CD14-positive monocyte (primary cell): ENCODE data around the gene NRXN3. TPM values are rescaled to one million over a fixed set of nuclear protein-coding genes. Genes with fewer than 3 reads are reported as not detected.

Source experiments
- DNase-seq, 3 donors: peaks; one replicate each; pipeline ENCODE4 v3.0.0-alpha.2; 2011 to 2022
- H2AFZ ChIP-seq: 2 replicates; pipeline ENCODE4 v1.6.0; 2012; ENCODE audit warnings: mild to moderate bottlenecking, low read depth, low read length, inconsistent platforms; ENCODE audit not compliant: insufficient read depth, poor library complexity, severe bottlenecking
- H3K27ac ChIP-seq, 2 donors: 1 replicate in 1 of 2; 2 replicates in 1 of 2; pipeline ENCODE4 v1.5.1; 2012 to 2013; ENCODE audit warnings: low read length in 2 of 2, control low read depth in 1 of 2, inconsistent platforms in 1 of 2, low read depth in 1 of 2, mild to moderate bottlenecking in 1 of 2
- H3K27me3 ChIP-seq, 2 donors: one replicate each; pipeline versions ENCODE4 v1.6.0 to v1.6.1; 2011 to 2013; ENCODE audit warnings: low read length in 2 of 2; ENCODE audit not compliant: control insufficient read depth in 2 of 2, insufficient read depth in 2 of 2
- H3K36me3 ChIP-seq, 2 donors: replicated peaks in 1 of 2; 1 replicate in 1 of 2; 2 replicates in 1 of 2; pipeline versions ENCODE4 v1.5.1 to v1.6.1; 2012 to 2013; ENCODE audit warnings: low read length in 2 of 2, control low read depth in 1 of 2, inconsistent platforms in 1 of 2, mild to moderate bottlenecking in 1 of 2; ENCODE audit not compliant: insufficient read depth in 2 of 2, control insufficient read depth in 1 of 2
- H3K4me1 ChIP-seq, 2 donors: 1 replicate in 1 of 2; 2 replicates in 1 of 2; pipeline versions ENCODE4 v1.5.1 to v1.6.1; 2012 to 2013; ENCODE audit warnings: low read length in 2 of 2, control low read depth in 1 of 2, inconsistent platforms in 1 of 2, mild to moderate bottlenecking in 1 of 2, moderate library complexity in 1 of 2; ENCODE audit not compliant: insufficient read depth in 2 of 2, control insufficient read depth in 1 of 2
- H3K4me2 ChIP-seq: replicated peaks from 2 replicates; pipeline ENCODE3; 2012; ENCODE audit warnings: low read length, moderate library complexity, mild to moderate bottlenecking; ENCODE audit not compliant: poor library complexity, severe bottlenecking; ENCODE audit errors: extremely low read depth
- H3K4me3 ChIP-seq, 3 experiments: fragments of 200-600 bp in 1 of 3; sonication (generic) in 1 of 3; replicated peaks in 1 of 3; 1 replicate in 2 of 3; 2 replicates in 1 of 3; pipeline ENCODE4 v1.5.1; 2011 to 2013; ENCODE audit warnings: low read length in 3 of 3, mild to moderate bottlenecking in 3 of 3, control low read depth in 2 of 3, low read depth in 2 of 3, inconsistent platforms in 1 of 3, moderate library complexity in 1 of 3
- H3K79me2 ChIP-seq: 2 replicates; pipeline ENCODE4 v1.6.0; 2012; ENCODE audit warnings: mild to moderate bottlenecking, control low read depth, inconsistent platforms, low read length, moderate library complexity; ENCODE audit not compliant: insufficient read depth
- H3K9ac ChIP-seq: 2 replicates; pipeline ENCODE4 v1.6.0; 2017; ENCODE audit warnings: low read length, mild to moderate bottlenecking; ENCODE audit not compliant: insufficient read depth, poor library complexity, severe bottlenecking
- H3K9me3 ChIP-seq, 2 donors: replicated peaks in 1 of 2; 1 replicate in 1 of 2; 2 replicates in 1 of 2; pipeline versions ENCODE4 v1.5.1 to v1.6.1; 2012 to 2013; ENCODE audit warnings: low read length in 2 of 2, control low read depth in 1 of 2; ENCODE audit not compliant: control insufficient read depth in 1 of 2, insufficient read depth in 1 of 2
- H4K20me1 ChIP-seq: 2 replicates; pipeline ENCODE4 v1.6.0; 2012; ENCODE audit warnings: mild to moderate bottlenecking, low read length, control low read depth, moderate library complexity; ENCODE audit not compliant: insufficient read depth
- H3K27ac Mint-ChIP-seq, 7 donors: one replicate each; pipeline ENCODE4 v1.8.0; 2020; ENCODE audit warnings: mild to moderate bottlenecking in 7 of 7, mixed read lengths in 7 of 7, moderate library complexity in 6 of 7, inconsistent platforms in 2 of 7
- H3K27me3 Mint-ChIP-seq, 3 donors: one replicate each; pipeline ENCODE4 v1.8.0; 2021 to 2022; ENCODE audit warnings: low read depth in 3 of 3, mild to moderate bottlenecking in 3 of 3, mixed read lengths in 3 of 3, moderate library complexity in 3 of 3, inconsistent platforms in 1 of 3
- H3K36me3 Mint-ChIP-seq, 2 donors: one replicate each; pipeline ENCODE4 v1.8.0; 2020; ENCODE audit warnings: mixed read lengths in 2 of 2, inconsistent platforms in 1 of 2, mild to moderate bottlenecking in 1 of 2
- H3K4me1 Mint-ChIP-seq: one replicate; pipeline ENCODE4 v1.8.0; 2020; ENCODE audit warnings: mild to moderate bottlenecking, mixed read lengths
- H3K4me3 Mint-ChIP-seq, 2 donors: one replicate each; pipeline ENCODE4 v1.8.0; 2020; ENCODE audit warnings: mild to moderate bottlenecking in 2 of 2, mixed read lengths in 2 of 2, moderate library complexity in 1 of 2
- H3K9me3 Mint-ChIP-seq, 7 donors: one replicate each; pipeline ENCODE4 v1.8.0; 2020 to 2022; ENCODE audit warnings: mixed read lengths in 7 of 7, mild to moderate bottlenecking in 6 of 7, moderate library complexity in 6 of 7, inconsistent platforms in 2 of 7
- WGBS: methylation state at CpG from one replicate; pipeline ENCODE4 v1.1.5; 2013; ENCODE audit warnings: missing lambda C conversion rate; ENCODE audit not compliant: insufficient coverage; 5-methylcytosine and 5-hydroxymethylcytosine counted together
- intact Hi-C, 2 donors: fragments of 100-400 bp; cut with micrococcal nuclease; formaldehyde crosslinking; loops; one replicate each; pipeline versions ENCODE4 v1.15.0 to v1.15.1; 2023
- polyA plus RNA-seq, 3 donors: library from polyadenylated mRNA; depleted of rRNA in 1 of 3; unstranded in 2 of 3; stranded (reverse) in 1 of 3; fragments of 300-500 nt in 2 of 3; fragments of >200 nt in 1 of 3; fragmentation: Illumina TruSeq in 2 of 3; gene quantifications; 1 replicate in 2 of 3; 2 replicates in 1 of 3; pipeline ENCODE4 v1.2.3, GENCODE V29; 2012 to 2021
- TF ChIP-seq, protein P1 (sequence below): fragments of 200-600 bp; IDR thresholded peaks from one replicate; pipeline ENCODE4 v1.8.0; 2022; ENCODE audit warnings: antibody characterized with exemption, mild to moderate bottlenecking

NRXN3 gene
- polyA plus RNA-seq, 3 donors: not detected

DNA sequence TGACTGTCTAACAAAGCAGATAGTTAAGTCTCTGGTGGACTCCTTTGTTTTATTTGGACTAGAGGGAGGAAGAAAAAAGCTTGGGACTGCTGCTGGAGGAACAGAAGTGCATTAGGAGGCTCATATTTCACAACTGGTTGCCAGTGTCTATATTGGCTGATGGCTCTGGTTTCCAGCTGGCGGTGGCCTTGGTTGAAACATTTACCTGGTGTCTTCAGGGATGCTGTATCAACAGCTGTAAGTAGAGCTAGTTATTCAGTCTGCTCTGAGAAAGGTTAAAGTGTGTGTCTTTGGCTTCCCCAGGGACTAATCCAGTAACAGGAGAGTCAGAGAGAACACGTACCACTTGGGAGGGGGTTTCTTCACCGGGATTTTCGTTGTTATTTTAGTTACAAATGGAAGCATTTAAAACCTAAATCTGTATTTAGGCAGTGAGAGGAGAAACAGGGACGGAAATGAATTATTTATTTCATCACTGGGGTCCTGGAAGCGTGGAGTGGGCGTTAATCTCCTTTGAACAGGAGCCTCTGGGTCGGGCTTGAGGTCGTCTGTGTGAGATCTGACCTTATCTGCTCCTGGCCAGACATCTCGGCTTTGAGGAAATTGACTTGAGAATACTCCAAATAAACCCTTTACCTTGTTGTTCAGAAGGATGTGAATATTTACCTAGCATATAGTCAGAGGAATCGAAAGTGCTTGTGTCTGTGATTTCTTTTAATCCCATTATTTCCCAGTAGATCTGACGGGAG lies 149.9 kb downstream of the NRXN3 start:
- Histone ChIP-seq H4K20me1 (no peaks in the 10 kb centered on the region), H3K4me1 (no peaks in the 10 kb centered on the region), H3K4me3 (no peak overlapping the region), H3K79me2 (no peaks in the 10 kb centered on the region), H2AFZ (no peak overlapping the region), H3K27me3 (no peaks in the 10 kb centered on the region), H3K27ac (no peak overlapping the region), H3K4me2 (no peak overlapping the region), H3K9me3 (no peaks in the 10 kb centered on the region), H3K36me3 (no peaks in the 10 kb centered on the region), H3K9ac (no peak overlapping the region)
- H3K27me3 Mint-ChIP-seq: peaks cover 4 to 10% (median 7%) of the 10 kb centered on the region in 3 donors
- TF ChIP-seq, protein P1, sequence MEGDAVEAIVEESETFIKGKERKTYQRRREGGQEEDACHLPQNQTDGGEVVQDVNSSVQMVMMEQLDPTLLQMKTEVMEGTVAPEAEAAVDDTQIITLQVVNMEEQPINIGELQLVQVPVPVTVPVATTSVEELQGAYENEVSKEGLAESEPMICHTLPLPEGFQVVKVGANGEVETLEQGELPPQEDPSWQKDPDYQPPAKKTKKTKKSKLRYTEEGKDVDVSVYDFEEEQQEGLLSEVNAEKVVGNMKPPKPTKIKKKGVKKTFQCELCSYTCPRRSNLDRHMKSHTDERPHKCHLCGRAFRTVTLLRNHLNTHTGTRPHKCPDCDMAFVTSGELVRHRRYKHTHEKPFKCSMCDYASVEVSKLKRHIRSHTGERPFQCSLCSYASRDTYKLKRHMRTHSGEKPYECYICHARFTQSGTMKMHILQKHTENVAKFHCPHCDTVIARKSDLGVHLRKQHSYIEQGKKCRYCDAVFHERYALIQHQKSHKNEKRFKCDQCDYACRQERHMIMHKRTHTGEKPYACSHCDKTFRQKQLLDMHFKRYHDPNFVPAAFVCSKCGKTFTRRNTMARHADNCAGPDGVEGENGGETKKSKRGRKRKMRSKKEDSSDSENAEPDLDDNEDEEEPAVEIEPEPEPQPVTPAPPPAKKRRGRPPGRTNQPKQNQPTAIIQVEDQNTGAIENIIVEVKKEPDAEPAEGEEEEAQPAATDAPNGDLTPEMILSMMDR: no peak
- no peaks in the 10 kb centered on the region for H3K36me3 Mint-ChIP-seq
- H3K4me1 Mint-ChIP-seq: peaks cover 6% of the 10 kb centered on the region
- intact Hi-C loops: no loop called here
- no peak overlapping the region for H3K4me3 Mint-ChIP-seq
- no peak for DNase-seq
- H3K27ac Mint-ChIP-seq: peak overlapping the region in 1 of 7 donors; percentile 7
- 30% methylated on average over 6 of the region's 12 CpGs for WGBS
- peaks cover 0 to 6% (median 2%) of the 10 kb centered on the region in 7 donors for H3K9me3 Mint-ChIP-seq

DNA sequence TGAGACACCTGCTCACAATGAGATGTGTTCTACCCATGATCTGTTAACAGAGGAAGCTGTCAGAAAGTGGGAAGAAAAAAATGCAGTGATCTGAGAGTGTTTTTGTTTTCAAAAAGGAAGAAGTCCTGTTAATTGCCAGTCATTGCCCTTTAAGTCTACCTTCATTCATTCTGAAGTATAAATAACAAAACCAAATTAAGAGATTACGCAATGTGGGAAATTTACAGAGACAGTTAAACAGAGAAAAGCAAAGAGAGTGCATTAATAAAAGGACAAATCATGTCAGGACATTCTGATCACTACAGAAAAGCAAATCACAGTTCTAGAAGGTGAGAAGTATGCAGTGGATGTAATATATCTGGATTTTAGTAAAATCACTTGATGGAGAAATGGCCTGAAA lies 154.2 kb downstream of the NRXN3 start:
- H3K4me3 ChIP-seq: no peak overlapping the region
- H3K9me3 Mint-ChIP-seq: peaks cover 0 to 3% (median 0%) of the 10 kb centered on the region in 7 donors
- no peak overlapping the region for H3K27ac Mint-ChIP-seq
- H3K27me3 ChIP-seq: no peaks in the 10 kb centered on the region
- no peak overlapping the region for H3K4me3 Mint-ChIP-seq
- H4K20me1 ChIP-seq: no peaks in the 10 kb centered on the region
- no peak for DNase-seq
- H2AFZ ChIP-seq: no peak overlapping the region
- no peak overlapping the region for H3K27ac ChIP-seq
- no peaks in the 10 kb centered on the region for H3K4me1 ChIP-seq
- H3K36me3 Mint-ChIP-seq: no peaks in the 10 kb centered on the region
- H3K4me2 ChIP-seq: no peak overlapping the region
- no peaks in the 10 kb centered on the region for H3K4me1 Mint-ChIP-seq
- TF ChIP-seq, protein P1: no peak
- intact Hi-C loops: no loop called here
- no peaks in the 10 kb centered on the region for H3K36me3 ChIP-seq
- WGBS: no CpG with 5 or more reads among the region's 1 CpG
- no peak overlapping the region for H3K9ac ChIP-seq
- H3K9me3 ChIP-seq: no peaks in the 10 kb centered on the region
- no peaks in the 10 kb centered on the region for H3K79me2 ChIP-seq
- peaks cover 2 to 13% (median 7%) of the 10 kb centered on the region in 3 donors for H3K27me3 Mint-ChIP-seq
